Mammary epithelial cell (primary cell): ENCODE data around the gene SPAG6.

Experiments used
- CTCF ChIP-seq, 2 donors: IDR thresholded peaks in 1 of 2; conservative IDR thresholded peaks in 1 of 2; 2 replicates each; pipeline ENCODE4 v1.5.1; 2011 to 2012; ENCODE audit warnings: inconsistent platforms in 2 of 2, low read length in 2 of 2, mild to moderate bottlenecking in 2 of 2, control low read depth in 1 of 2, low read depth in 1 of 2; ENCODE audit not compliant: insufficient read depth in 1 of 2; ENCODE audit errors: extremely low read depth in 1 of 2
- EZH2 ChIP-seq: IDR thresholded peaks from 2 replicates; pipeline ENCODE4 v1.6.1; 2012; ENCODE audit warnings: low read length, inconsistent platforms, borderline replicate concordance

- TF ChIP-seq CTCF (conservative IDR thresholded peaks at IDR 0.05 in 1 of 2, IDR thresholded peaks at IDR 0.05 in 1 of 2; ENCODE audit: extremely low read depth in 1 of 2, insufficient read depth in 1 of 2, low read depth in 1 of 2, low read length in 2 of 2) = no peak
- no peak for TF ChIP-seq EZH2
Measured at GRCh38 chr10:22303461-22303860, 41.8 kb upstream of the SPAG6 start.
